Body of pancreas (tissue), 4 donors: Measurements from ENCODE around the gene OSBPL5. TPM values are rescaled to one million over a fixed set of nuclear protein-coding genes. Genes with fewer than 3 reads are reported as not detected.
A peak's percentile ranks its signal among the peaks of the same experiment; 100 is the strongest.

Experiments
- ATAC-seq: fragments of 150-250 bp; one replicate; pipeline ENCODE4 v1.9.1; 2016
- DNase-seq, 4 donors: peaks; one replicate each; pipeline ENCODE4 v3.0.0-alpha.2; 2019
- H3K27ac ChIP-seq, 4 donors: fragments of 200-600 bp; sonication (generic); 1 replicate in 3 of 4; 2 replicates in 1 of 4; pipeline versions ENCODE4 v1.5.1 to v1.6.1; 2016 to 2019; ENCODE audit warnings: mild to moderate bottlenecking in 1 of 4, mixed read lengths in 1 of 4, moderate library complexity in 1 of 4
- H3K27me3 ChIP-seq, 2 donors: fragments of 200-600 bp; sonication (generic); one replicate each; pipeline ENCODE4 v1.6.0; 2016; ENCODE audit warnings: mild to moderate bottlenecking in 1 of 2
- H3K36me3 ChIP-seq, 2 donors: fragments of 200-600 bp; sonication (generic); replicated peaks in 1 of 2; 2 replicates each; pipeline ENCODE4 v1.5.1; 2016; ENCODE audit warnings: low read depth in 2 of 2; ENCODE audit not compliant: insufficient read depth in 1 of 2
- H3K4me1 ChIP-seq: fragments of 200-600 bp; sonication (generic); one replicate; pipeline ENCODE4 v1.6.0; 2016
- H3K4me3 ChIP-seq, 2 donors: fragments of 200-600 bp; sonication (generic); 1 replicate in 1 of 2; 2 replicates in 1 of 2; pipeline ENCODE4 v1.5.1; 2016 to 2019
- H3K9me3 ChIP-seq, 3 donors: fragments of 200-600 bp; sonication (generic); 1 replicate in 2 of 3; 2 replicates in 1 of 3; pipeline ENCODE4 v1.5.1; 2016
- CTCF ChIP-seq, 7 experiments: fragments of 450-650 bp in 4 of 7; fragments of 200-600 bp in 3 of 7; sonication (generic) in 3 of 7; IDR thresholded peaks; one replicate each; pipeline ENCODE4 v1.5.1; 2016 to 2019; ENCODE audit warnings: antibody characterized with exemption in 7 of 7
- POLR2A ChIP-seq, 3 donors: fragments of 450-650 bp; IDR thresholded peaks; one replicate each; pipeline ENCODE4 v1.6.1; 2016; ENCODE audit warnings: antibody characterized with exemption in 3 of 3, mild to moderate bottlenecking in 2 of 3
- WGBS, 2 donors: methylation state at CpG; one replicate each; pipeline ENCODE4 v1.1.5; 2017; 5-methylcytosine and 5-hydroxymethylcytosine counted together
- intact Hi-C: fragments of 100-400 bp; cut with DNase I; formaldehyde crosslinking; loops from one replicate; pipeline ENCODE4 v1.15.1; 2023
- total RNA-seq, 2 donors: library from RNA; depleted of rRNA; stranded (reverse); fragments of >200 nt; gene quantifications; one replicate each; pipeline ENCODE4 v1.1.0, GENCODE V29; 2016

The OSBPL5 gene
- total RNA-seq, 2 donors from 2014 or later: 22.3 to 62.0 TPM

GRCh38 chr11:3060436-3061025 is 104.6 kb downstream of the OSBPL5 start:
- H3K4me1 ChIP-seq: peaks cover 14% of the 10 kb centered on the region
- DNase-seq (no peak), ATAC-seq (no peak)
- intact Hi-C loops: no loop called here
- no peak for TF ChIP-seq POLR2A (IDR thresholded peaks at IDR 0.05)
- no peak for TF ChIP-seq CTCF (IDR thresholded peaks at IDR 0.05)
- 74 to 80% methylated on average over 6 to 11 of the region's 11 CpGs for WGBS, 2 donors
- no peak overlapping the region for H3K4me3 ChIP-seq
- H3K36me3 ChIP-seq: no peaks in the 10 kb centered on the region
- H3K27me3 ChIP-seq: no peaks in the 10 kb centered on the region
- no peak overlapping the region for H3K27ac ChIP-seq
- H3K9me3 ChIP-seq: no peaks in the 10 kb centered on the region

GRCh38 chr11:3058753-3059664 is 106.1 kb downstream of the OSBPL5 start:
- ATAC-seq (no peak), DNase-seq (no peak)
- WGBS, 2 donors: 73 to 76% methylated on average over 7 to 13 of the region's 13 CpGs
- intact Hi-C loops: no loop called here
- H3K27ac ChIP-seq: no peak overlapping the region
- no peak overlapping the region for H3K4me3 ChIP-seq
- H3K4me1 ChIP-seq: peaks cover 14% of the 10 kb centered on the region
- no peak for TF ChIP-seq CTCF (IDR thresholded peaks at IDR 0.05)
- TF ChIP-seq POLR2A (IDR thresholded peaks at IDR 0.05): no peak
- no peaks in the 10 kb centered on the region for H3K9me3 ChIP-seq
- H3K36me3 ChIP-seq: no peaks in the 10 kb centered on the region
- H3K27me3 ChIP-seq: no peaks in the 10 kb centered on the region

GRCh38 chr11:3057069-3057963 is 107.8 kb downstream of the OSBPL5 start, which contains the start of gene CARS1:
Gene CARS1 (minus strand): TSS chr11:3057423. CDS start chr11:3057367, 56 bp downstream.
- peak; percentile 98 for ATAC-seq
- WGBS, 2 donors: 2 to 12% methylated on average over 15 to 68 of the region's 68 CpGs
- H3K36me3 ChIP-seq: no peaks in the 10 kb centered on the region
- peak within 1 kb of the TSS; percentile 55 to 87 (median 75) for H3K27ac ChIP-seq
- TF ChIP-seq CTCF (IDR thresholded peaks at IDR 0.05) (peak in 1 of 7 experiments; percentile 6), POLR2A (IDR thresholded peaks at IDR 0.05) (peak in 2 of 3 donors; percentile 66 to 74)
- intact Hi-C loops: no loop called here
- DNase-seq: peak; percentile 93 to 96 (median 95)
- H3K4me3 ChIP-seq: peak within 1 kb of the TSS; percentile 92 to 96
- no peaks in the 10 kb centered on the region for H3K27me3 ChIP-seq
- no peaks in the 10 kb centered on the region for H3K9me3 ChIP-seq
- peaks cover 14% of the 10 kb centered on the region for H3K4me1 ChIP-seq

- Histone ChIP-seq H3K36me3 (no peaks in the 10 kb centered on the region), H3K27me3 (no peaks in the 10 kb centered on the region), H3K27ac (peak overlapping the region; percentile 55 to 87 (median 75)), H3K9me3 (no peaks in the 10 kb centered on the region), H3K4me1 (peaks cover 14% of the 10 kb centered on the region), H3K4me3 (peak overlapping the region; percentile 92 to 96)
- DNase-seq: peak in 3 of 4 donors; percentile 29 to 48 (median 41)
- 0 to 1% methylated on average over 18 to 29 of the region's 29 CpGs for WGBS, 2 donors
- peak; percentile 17 for ATAC-seq
- no peak for TF ChIP-seq POLR2A (IDR thresholded peaks at IDR 0.05)
- no peak for TF ChIP-seq CTCF (IDR thresholded peaks at IDR 0.05)
- intact Hi-C loops: no loop called here
Observed at GRCh38 chr11:3056296-3057068, 108.6 kb downstream of the OSBPL5 start.
